Natural killer cell (primary cell): ENCODE results near the gene ETV2. TPM values are rescaled to one million over a fixed set of nuclear protein-coding genes. Genes with fewer than 3 reads are reported as not detected.

ENCODE experiments used
- ATAC-seq, 3 donors: fragments of 150-1000 bp in 2 of 3; fragments of 200-7000 bp in 1 of 3; cut with Tn5 transposase; 1 replicate in 1 of 3; 2 replicates in 2 of 3; pipeline ENCODE4 v1.10.0; 2021; ENCODE audit warnings: mild to moderate bottlenecking in 2 of 3, moderate library complexity in 2 of 3
- DNase-seq, 2 donors: peaks; one replicate each; pipeline versions ENCODE4 v3.0.0 to v3.0.0-alpha.2; 2013 to 2021; ENCODE audit warnings: mixed read lengths in 1 of 2
- H3K27ac ChIP-seq: one replicate; pipeline ENCODE4 v1.5.1; 2013; ENCODE audit warnings: mild to moderate bottlenecking, low read length
- H3K27me3 ChIP-seq: one replicate; pipeline ENCODE4 v1.6.1; 2013; ENCODE audit warnings: low read length; ENCODE audit not compliant: control insufficient read depth, insufficient read depth
- H3K36me3 ChIP-seq: one replicate; pipeline ENCODE4 v1.6.1; 2013; ENCODE audit warnings: low read length; ENCODE audit not compliant: control insufficient read depth, insufficient read depth
- H3K4me1 ChIP-seq: one replicate; pipeline ENCODE4 v1.6.1; 2013; ENCODE audit warnings: low read length; ENCODE audit not compliant: control insufficient read depth, insufficient read depth
- H3K4me3 ChIP-seq: one replicate; pipeline ENCODE4 v1.5.1; 2013; ENCODE audit warnings: low read length
- H3K9me3 ChIP-seq: one replicate; pipeline ENCODE4 v1.6.1; 2013; ENCODE audit warnings: low read length; ENCODE audit not compliant: control insufficient read depth, insufficient read depth
- H3K27ac Mint-ChIP-seq, 2 donors: one replicate each; pipeline ENCODE4 v1.8.0; 2022; ENCODE audit warnings: mild to moderate bottlenecking in 2 of 2, mixed read lengths in 2 of 2, moderate library complexity in 1 of 2
- H3K27me3 Mint-ChIP-seq, 2 donors: one replicate each; pipeline ENCODE4 v1.8.0; 2022; ENCODE audit warnings: low read depth in 2 of 2, mixed read lengths in 2 of 2
- H3K36me3 Mint-ChIP-seq: one replicate; pipeline ENCODE4 v1.8.0; 2022; ENCODE audit warnings: mixed read lengths
- H3K4me1 Mint-ChIP-seq, 2 donors: one replicate each; pipeline ENCODE4 v1.8.0; 2022; ENCODE audit warnings: mixed read lengths in 2 of 2
- H3K4me3 Mint-ChIP-seq: one replicate; pipeline ENCODE4 v1.8.0; 2022; ENCODE audit warnings: mild to moderate bottlenecking, moderate library complexity, mixed read lengths
- H3K9me3 Mint-ChIP-seq, 2 donors: one replicate each; pipeline ENCODE4 v1.8.0; 2022; ENCODE audit warnings: mixed read lengths in 2 of 2
- CTCF ChIP-seq: fragments of 200-600 bp; IDR thresholded peaks from one replicate; pipeline ENCODE4 v1.8.0; 2022; ENCODE audit warnings: antibody characterized with exemption
- WGBS: methylation state at CpG from one replicate; pipeline ENCODE4 v1.1.7; 2013; ENCODE audit warnings: missing lambda C conversion rate; ENCODE audit not compliant: insufficient coverage; 5-methylcytosine and 5-hydroxymethylcytosine counted together
- intact Hi-C: fragments of 100-400 bp; cut with micrococcal nuclease; formaldehyde crosslinking; loops from one replicate; pipeline ENCODE4 v1.14.2; 2022
- total RNA-seq, 4 donors: library from RNA; stranded (reverse); fragments of 120-200 nt in 1 of 4; gene quantifications; one replicate each; pipeline versions ENCODE4 v1.2.3 to v1.2.4, GENCODE V29; 2013 to 2022

The ETV2 gene
- total RNA-seq, 3 donors from 2014 or later (not counting 1 experiment from before 2014, with no cell fraction given) = 0.48 to 2.0 (median 0.87) TPM

DNA sequence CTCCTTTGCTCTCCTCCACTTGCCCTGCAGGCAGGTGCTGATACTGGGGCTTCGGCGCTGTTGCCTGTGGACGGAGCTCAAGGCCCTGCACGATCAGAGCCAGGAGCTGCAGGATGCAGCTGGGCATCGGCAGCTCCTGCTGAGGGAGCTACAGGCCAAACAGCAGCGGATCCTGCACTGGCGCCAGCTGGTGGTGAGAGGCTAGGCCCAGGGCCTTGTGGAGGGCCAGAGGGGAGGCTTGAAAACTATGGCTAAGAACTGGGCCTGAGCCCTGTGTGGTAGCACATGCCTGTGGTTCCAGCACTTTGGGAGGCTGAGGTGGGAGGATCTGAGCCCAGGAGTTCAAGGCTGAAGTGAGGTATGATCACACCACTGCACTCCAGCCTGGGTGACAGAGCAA is 22.7 kb upstream of the ETV2 start:
- DNase-seq = no peak
- H3K27ac Mint-ChIP-seq = no peak overlapping the region
- no peak for TF ChIP-seq CTCF
- H3K9me3 Mint-ChIP-seq = no peaks in the 10 kb centered on the region
- Histone ChIP-seq H3K27me3 (no peaks in the 10 kb centered on the region), H3K9me3 (no peaks in the 10 kb centered on the region), H3K27ac (no peak overlapping the region), H3K4me3 (no peak overlapping the region), H3K4me1 (no peaks in the 10 kb centered on the region), H3K36me3 (peaks cover 13% of the 10 kb centered on the region)
- intact Hi-C loops = no loop called here
- H3K4me1 Mint-ChIP-seq = no peaks in the 10 kb centered on the region
- 97% methylated on average over 7 of the region's 7 CpGs for WGBS
- no peaks in the 10 kb centered on the region for H3K36me3 Mint-ChIP-seq
- H3K27me3 Mint-ChIP-seq = no peaks in the 10 kb centered on the region
- no peak for ATAC-seq
- no peak overlapping the region for H3K4me3 Mint-ChIP-seq

- no peak overlapping the region for H3K27ac ChIP-seq
- ATAC-seq = no peak
- H3K36me3 Mint-ChIP-seq = no peaks in the 10 kb centered on the region
- H3K4me1 ChIP-seq = no peaks in the 10 kb centered on the region
- 97% methylated on average over 12 of the region's 12 CpGs for WGBS
- H3K27me3 ChIP-seq = no peaks in the 10 kb centered on the region
- H3K9me3 Mint-ChIP-seq = no peaks in the 10 kb centered on the region
- H3K27me3 Mint-ChIP-seq = no peaks in the 10 kb centered on the region
- intact Hi-C loops = no loop called here
- H3K36me3 ChIP-seq = peaks cover 13% of the 10 kb centered on the region
- no peak overlapping the region for H3K27ac Mint-ChIP-seq
- no peak for DNase-seq
- H3K4me3 Mint-ChIP-seq = no peak overlapping the region
- H3K4me3 ChIP-seq = no peak overlapping the region
- no peak for TF ChIP-seq CTCF
- H3K4me1 Mint-ChIP-seq = no peaks in the 10 kb centered on the region
- no peaks in the 10 kb centered on the region for H3K9me3 ChIP-seq
Measured at GRCh38 chr19:35619290-35619923, 22.1 kb upstream of the ETV2 start.

DNA sequence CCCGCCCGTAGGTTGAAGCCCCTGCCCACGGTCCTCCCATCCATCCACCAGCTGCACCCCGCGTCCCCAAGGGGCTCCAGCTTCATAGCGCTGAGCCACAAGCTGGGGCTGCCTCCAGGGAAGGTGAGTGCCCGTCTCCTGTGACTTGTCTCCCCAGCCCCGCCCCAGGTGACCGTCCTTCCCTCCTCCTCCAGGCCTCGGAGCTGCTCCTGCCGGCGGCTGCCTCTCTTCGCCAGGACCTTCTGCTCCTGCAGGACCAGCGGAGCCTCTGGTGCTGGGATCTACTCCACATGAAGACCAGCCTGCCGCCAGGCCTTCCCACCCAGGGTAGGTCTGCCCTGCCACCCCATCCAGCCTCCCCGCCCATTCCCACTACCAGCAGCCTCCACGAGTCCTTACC is 21.5 kb upstream of the ETV2 start:
- WGBS = 97% methylated on average over 17 of the region's 17 CpGs
- H3K4me3 Mint-ChIP-seq = no peak overlapping the region
- Histone ChIP-seq H3K27me3 (no peaks in the 10 kb centered on the region), H3K4me3 (no peak overlapping the region), H3K27ac (no peak overlapping the region), H3K9me3 (no peaks in the 10 kb centered on the region), H3K4me1 (no peaks in the 10 kb centered on the region), H3K36me3 (peaks cover 13% of the 10 kb centered on the region)
- no peak for ATAC-seq
- TF ChIP-seq CTCF = no peak
- H3K27ac Mint-ChIP-seq = no peak overlapping the region
- H3K9me3 Mint-ChIP-seq = no peaks in the 10 kb centered on the region
- no peak for DNase-seq
- H3K36me3 Mint-ChIP-seq = no peaks in the 10 kb centered on the region
- H3K4me1 Mint-ChIP-seq = no peaks in the 10 kb centered on the region
- intact Hi-C loops = no loop called here
- H3K27me3 Mint-ChIP-seq = no peaks in the 10 kb centered on the region

DNA sequence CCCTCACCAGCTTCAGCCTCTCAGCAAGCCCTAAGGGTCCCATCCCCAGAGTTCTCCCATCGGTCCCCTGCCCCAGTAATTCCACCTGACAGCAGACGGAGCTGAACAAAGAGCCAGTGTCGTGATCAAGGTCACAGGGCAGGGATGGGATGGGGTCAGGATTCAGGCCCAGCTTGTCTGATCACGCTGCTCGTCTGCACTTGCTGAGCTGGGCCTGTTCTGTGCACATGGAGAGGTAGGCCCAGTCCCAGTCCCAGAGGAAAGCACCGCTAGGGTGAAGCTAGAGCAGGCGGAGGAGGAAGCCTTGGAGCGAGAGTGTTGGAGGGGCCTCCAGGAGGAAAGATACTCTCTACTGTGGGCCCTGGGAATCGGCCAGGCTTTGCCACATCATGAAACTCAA is 19.8 kb upstream of the ETV2 start:
- H3K36me3 Mint-ChIP-seq = no peaks in the 10 kb centered on the region
- H3K27ac ChIP-seq = no peak overlapping the region
- H3K4me1 Mint-ChIP-seq = no peaks in the 10 kb centered on the region
- ATAC-seq = no peak
- no peak for DNase-seq
- no peak for TF ChIP-seq CTCF
- H3K9me3 Mint-ChIP-seq = no peaks in the 10 kb centered on the region
- no peak overlapping the region for H3K27ac Mint-ChIP-seq
- H3K4me3 Mint-ChIP-seq = no peak overlapping the region
- H3K4me3 ChIP-seq = no peak overlapping the region
- no peaks in the 10 kb centered on the region for H3K27me3 Mint-ChIP-seq
- H3K27me3 ChIP-seq = no peaks in the 10 kb centered on the region
- WGBS = 96% methylated on average over 9 of the region's 9 CpGs
- intact Hi-C loops = no loop called here
- no peaks in the 10 kb centered on the region for H3K9me3 ChIP-seq
- no peaks in the 10 kb centered on the region for H3K4me1 ChIP-seq
- H3K36me3 ChIP-seq = peaks cover 8% of the 10 kb centered on the region
